Measurements from ENCODE around the gene PAK1. TPM values are rescaled to one million over a fixed set of nuclear protein-coding genes. Genes with fewer than 3 reads are reported as not detected.

The PAK1 gene
- total and polyA plus RNA-seq, 2 donors (not counting 1 experiment from before 2014, with no cell fraction given), result 11.9 to 23.4 TPM

GRCh38 chr11:77395460-77396173, 78.3 kb downstream of the PAK1 start:
- H3K27me3 ChIP-seq (replicated peaks in 1 of 4; ENCODE audit: control extremely low read depth in 1 of 4, control insufficient read depth in 3 of 4, insufficient read depth in 4 of 4, low read length in 3 of 4), result no peaks in the 10 kb centered on the region
- no peaks in the 10 kb centered on the region for H3K9me3 Mint-ChIP-seq (ENCODE audit: insufficient read depth)
- H3K4me1 Mint-ChIP-seq, result no peaks in the 10 kb centered on the region
- no peak overlapping the region for H3K4me3 ChIP-seq (ENCODE audit: control extremely low read depth in 1 of 5, extremely low read depth in 1 of 5, insufficient read depth in 1 of 5, low read depth in 2 of 5, low read length in 4 of 5)
- H2AFZ ChIP-seq (ENCODE audit: insufficient read depth, low read depth, low read length, poor library complexity, severe bottlenecking), result no peak overlapping the region
- WGBS (ENCODE audit: insufficient coverage), result 65% methylated on average over 2 of the region's 3 CpGs
- CTCF ChIA-PET, result interaction anchor here (1.4 kb wide), 1 partner anchor 14 kb away, joined by 4 read pairs; no protein-coding TSS in a partner anchor
- POLR2A ChIA-PET, result no interaction called here
- no peak overlapping the region for H3K27ac Mint-ChIP-seq
- H3K36me3 ChIP-seq (replicated peaks in 1 of 2; ENCODE audit: control extremely low read depth in 1 of 2, control insufficient read depth in 1 of 2, extremely low read depth in 1 of 2, insufficient read depth in 2 of 2, low read length in 1 of 2), result no peaks in the 10 kb centered on the region
- ATAC-seq (ENCODE audit: low read depth) (no peak), DNase-seq (no peak)
- H3K4me3 Mint-ChIP-seq, result no peak overlapping the region
- no peaks in the 10 kb centered on the region for H3K27me3 Mint-ChIP-seq
- no peak overlapping the region for H3K9ac ChIP-seq (ENCODE audit: low read length)
- H3K79me2 ChIP-seq (ENCODE audit: control insufficient read depth, insufficient read depth, low read length), result peaks cover 11% of the 10 kb centered on the region
- no peaks in the 10 kb centered on the region for H3K9me3 ChIP-seq (ENCODE audit: control extremely low read depth in 1 of 3, control insufficient read depth in 2 of 3, insufficient read depth in 1 of 3, low read length in 2 of 3)
- H3K27ac ChIP-seq (ENCODE audit: low read length in 2 of 2), result no peak overlapping the region
- intact Hi-C loops (cut with micrococcal nuclease), result no loop called here
- no peaks in the 10 kb centered on the region for H4K20me1 ChIP-seq (ENCODE audit: control insufficient read depth, insufficient read depth, low read length, poor library complexity, severe bottlenecking)
- TF ChIP-seq CTCF (IDR thresholded peaks at IDR 0.05) (no peak), EZH2 (IDR thresholded peaks at IDR 0.05; ENCODE audit: borderline replicate concordance, insufficient read depth, low read depth, low read length, poor library complexity, severe bottlenecking) (no peak)
- H3K4me1 ChIP-seq (ENCODE audit: control insufficient read depth in 2 of 2, insufficient read depth in 2 of 2, low read length in 2 of 2), result no peaks in the 10 kb centered on the region
- H3K4me2 ChIP-seq (replicated peaks; ENCODE audit: low read depth, low read length, poor library complexity, severe bottlenecking), result no peak overlapping the region

- no peak overlapping the region for H2AFZ ChIP-seq (ENCODE audit: insufficient read depth, low read depth, low read length, poor library complexity, severe bottlenecking)
- no peaks in the 10 kb centered on the region for H3K9me3 ChIP-seq (ENCODE audit: control extremely low read depth in 1 of 3, control insufficient read depth in 2 of 3, insufficient read depth in 1 of 3, low read length in 2 of 3)
- no peaks in the 10 kb centered on the region for H3K27me3 ChIP-seq (replicated peaks in 1 of 4; ENCODE audit: control extremely low read depth in 1 of 4, control insufficient read depth in 3 of 4, insufficient read depth in 4 of 4, low read length in 3 of 4)
- no peaks in the 10 kb centered on the region for H3K79me2 ChIP-seq (ENCODE audit: control insufficient read depth, insufficient read depth, low read length)
- H3K4me1 Mint-ChIP-seq, result no peaks in the 10 kb centered on the region
- H3K36me3 ChIP-seq (replicated peaks in 1 of 2; ENCODE audit: control extremely low read depth in 1 of 2, control insufficient read depth in 1 of 2, extremely low read depth in 1 of 2, insufficient read depth in 2 of 2, low read length in 1 of 2), result peaks cover 0 to 2% of the 10 kb centered on the region in 2 experiments
- H3K27ac Mint-ChIP-seq, result no peak overlapping the region
- POLR2A ChIA-PET, result no interaction called here
- no peaks in the 10 kb centered on the region for H4K20me1 ChIP-seq (ENCODE audit: control insufficient read depth, insufficient read depth, low read length, poor library complexity, severe bottlenecking)
- H3K4me3 ChIP-seq (ENCODE audit: control extremely low read depth in 1 of 5, extremely low read depth in 1 of 5, insufficient read depth in 1 of 5, low read depth in 2 of 5, low read length in 4 of 5), result no peak overlapping the region
- ATAC-seq (ENCODE audit: low read depth) (no peak), DNase-seq (no peak)
- intact Hi-C loops (cut with micrococcal nuclease), result no loop called here
- no peak overlapping the region for H3K9ac ChIP-seq (ENCODE audit: low read length)
- H3K4me2 ChIP-seq (replicated peaks; ENCODE audit: low read depth, low read length, poor library complexity, severe bottlenecking), result no peak overlapping the region
- no peaks in the 10 kb centered on the region for H3K9me3 Mint-ChIP-seq (ENCODE audit: insufficient read depth)
- H3K27ac ChIP-seq (ENCODE audit: low read length in 2 of 2), result no peak overlapping the region
- CTCF ChIA-PET, result no interaction called here
- H3K4me1 ChIP-seq (ENCODE audit: control insufficient read depth in 2 of 2, insufficient read depth in 2 of 2, low read length in 2 of 2), result no peaks in the 10 kb centered on the region
- no peak overlapping the region for H3K4me3 Mint-ChIP-seq
- H3K27me3 Mint-ChIP-seq, result no peaks in the 10 kb centered on the region
- TF ChIP-seq CTCF (IDR thresholded peaks at IDR 0.05) (no peak), EZH2 (IDR thresholded peaks at IDR 0.05; ENCODE audit: borderline replicate concordance, insufficient read depth, low read depth, low read length, poor library complexity, severe bottlenecking) (no peak)
These were observed 81.1 kb downstream of the PAK1 start for GRCh38 chr11:77392842-77393241.

All from B cell (primary cell).